Lower lobe of right lung (tissue), 2 donors: ENCODE data around the gene MX1. TPM values are rescaled to one million over a fixed set of nuclear protein-coding genes. Genes with fewer than 3 reads are reported as not detected.

Experiments used
- ATAC-seq, 2 donors: fragments of 200-7000 bp; cut with Tn5 transposase; one replicate each; pipeline ENCODE4 v1.9.1; 2020 to 2022; ENCODE audit warnings: mild to moderate bottlenecking in 2 of 2, moderate library complexity in 2 of 2
- DNase-seq: peaks from one replicate; pipeline ENCODE4 v3.0.0-alpha.2; 2020
- H3K27ac ChIP-seq: fragments of 200-600 bp; one replicate; pipeline ENCODE4 v1.8.0; 2022
- H3K27me3 ChIP-seq: fragments of 200-600 bp; one replicate; pipeline ENCODE4 v1.8.0; 2022; ENCODE audit warnings: low read depth
- H3K36me3 ChIP-seq: fragments of 200-600 bp; one replicate; pipeline ENCODE4 v1.8.0; 2022; ENCODE audit warnings: mild to moderate bottlenecking
- H3K4me1 ChIP-seq: fragments of 200-600 bp; one replicate; pipeline ENCODE4 v1.8.0; 2022
- H3K4me3 ChIP-seq: fragments of 200-600 bp; one replicate; pipeline ENCODE4 v1.8.0; 2022; ENCODE audit warnings: mild to moderate bottlenecking
- H3K9me3 ChIP-seq: fragments of 200-600 bp; one replicate; pipeline ENCODE4 v1.8.0; 2022
- CTCF ChIP-seq: fragments of 200-600 bp; IDR thresholded peaks from one replicate; pipeline ENCODE4 v1.8.0; 2022; ENCODE audit warnings: antibody characterized with exemption, mild to moderate bottlenecking
- intact Hi-C: fragments of 100-400 bp; cut with DNase I; formaldehyde crosslinking; loops from one replicate; pipeline ENCODE4 v1.11.0; 2022
- total RNA-seq: library from RNA; stranded (reverse); fragmentation: NEBNext Ultra II Directional; extraction: Animal tissue kit (Norgen Biotek cat#: 25700); gene quantifications from one replicate; pipeline ENCODE4 v1.2.1, GENCODE V29; 2021
- donor health status: DM: no; HTN: yes; CAD: no; lungs with severe emphysema.

MX1 gene
- total RNA-seq, 1 donor from 2014 or later, result 211 TPM

- ATAC-seq, result no peak
- intact Hi-C loops, result no loop called here
- no peaks in the 10 kb centered on the region for H3K4me1 ChIP-seq
- H3K36me3 ChIP-seq, result peaks cover 24% of the 10 kb centered on the region
- H3K4me3 ChIP-seq, result no peak overlapping the region
- TF ChIP-seq CTCF, result no peak
- H3K9me3 ChIP-seq, result no peaks in the 10 kb centered on the region
- no peaks in the 10 kb centered on the region for H3K27me3 ChIP-seq
- H3K27ac ChIP-seq, result no peak overlapping the region
- no peak for DNase-seq
Observed at GRCh38 chr21:41387042-41387819, 38.8 kb upstream of the MX1 start.

GRCh38 chr21:41387824-41388223 is 38.2 kb upstream of the MX1 start:
- no peaks in the 10 kb centered on the region for H3K4me1 ChIP-seq
- no peaks in the 10 kb centered on the region for H3K9me3 ChIP-seq
- ATAC-seq, result no peak
- peaks cover 21% of the 10 kb centered on the region for H3K36me3 ChIP-seq
- no peaks in the 10 kb centered on the region for H3K27me3 ChIP-seq
- H3K27ac ChIP-seq, result no peak overlapping the region
- DNase-seq, result no peak
- intact Hi-C loops, result no loop called here
- no peak overlapping the region for H3K4me3 ChIP-seq
- TF ChIP-seq CTCF, result no peak

GRCh38 chr21:41388259-41388658 is 37.8 kb upstream of the MX1 start:
- no peak for TF ChIP-seq CTCF
- DNase-seq (no peak), ATAC-seq (no peak)
- intact Hi-C loops, result no loop called here
- no peak overlapping the region for H3K27ac ChIP-seq
- no peak overlapping the region for H3K4me3 ChIP-seq
- H3K36me3 ChIP-seq, result peaks cover 16% of the 10 kb centered on the region
- no peaks in the 10 kb centered on the region for H3K9me3 ChIP-seq
- H3K27me3 ChIP-seq, result no peaks in the 10 kb centered on the region
- no peaks in the 10 kb centered on the region for H3K4me1 ChIP-seq

GRCh38 chr21:41390043-41390639 is 35.9 kb upstream of the MX1 start:
- intact Hi-C loops, result no loop called here
- Histone ChIP-seq H3K9me3 (no peaks in the 10 kb centered on the region), H3K4me1 (no peaks in the 10 kb centered on the region), H3K4me3 (no peak overlapping the region), H3K27ac (no peak overlapping the region), H3K27me3 (no peaks in the 10 kb centered on the region), H3K36me3 (peaks cover 15% of the 10 kb centered on the region)
- no peak for DNase-seq
- TF ChIP-seq CTCF, result no peak
- no peak for ATAC-seq

- H3K4me1 ChIP-seq, result peaks cover 20% of the 10 kb centered on the region
- ATAC-seq (no peak), DNase-seq (no peak)
- H3K4me3 ChIP-seq, result no peak overlapping the region
- no peaks in the 10 kb centered on the region for H3K27me3 ChIP-seq
- H3K9me3 ChIP-seq, result no peaks in the 10 kb centered on the region
- peaks cover 23% of the 10 kb centered on the region for H3K36me3 ChIP-seq
- intact Hi-C loops, result no loop called here
- no peak for TF ChIP-seq CTCF
- H3K27ac ChIP-seq, result no peak overlapping the region
Observed at GRCh38 chr21:41393876-41394465, 32.1 kb upstream of the MX1 start.
